Activated CD4-positive, CD25-positive, alpha-beta regulatory T cell treated with anti-CD3 and anti-CD28 coated beads, Interleukin-2, amount 50 U/mL, for 24 hours (primary cell): ENCODE measurements around the gene THY1.
"Not testable (repeated sequence)": the region's sequence is repeated elsewhere in the genome, so short reads cannot be mapped to it uniquely, and the experiment has no call there.

Experiments
- ATAC-seq, 2 donors: fragments of 150-1000 bp; cut with Tn5 transposase; one replicate each; pipeline ENCODE4 v1.10.0; 2021; ENCODE audit warnings: mild to moderate bottlenecking in 1 of 2, moderate library complexity in 1 of 2

The THY1 gene

GRCh38 chr11:119417726-119418540, 5.0 kb downstream of the THY1 start:
- no peak for ATAC-seq

- ATAC-seq: no peak
Measured at GRCh38 chr11:119416606-119417580, 6.1 kb downstream of the THY1 start.

- no peak for ATAC-seq
Measured at GRCh38 chr11:119415966-119416365, 7.0 kb downstream of the THY1 start.

GRCh38 chr11:119415517-119415916, 7.5 kb downstream of the THY1 start:
- no peak for ATAC-seq

- ATAC-seq: no peak
Measured at GRCh38 chr11:119414734-119415133, 8.2 kb downstream of the THY1 start.

- ATAC-seq: no peak
Measured at GRCh38 chr11:119414321-119414720, 8.7 kb downstream of the THY1 start.

GRCh38 chr11:119412072-119412471, 10.9 kb downstream of the THY1 start:
- no peak for ATAC-seq

- ATAC-seq: no peak
Measured at GRCh38 chr11:119410501-119410900, 12.5 kb downstream of the THY1 start.

GRCh38 chr11:119409731-119410130, 13.2 kb downstream of the THY1 start:
- no peak for ATAC-seq

GRCh38 chr11:119406005-119406404, 17.0 kb downstream of the THY1 start:
- no peak for ATAC-seq

- not testable (repeated sequence) for ATAC-seq
Measured at GRCh38 chr11:119405448-119405847, 17.5 kb downstream of the THY1 start.

- no peak for ATAC-seq
Measured at GRCh38 chr11:119404872-119405271, 18.1 kb downstream of the THY1 start.

- no peak for ATAC-seq
Measured at GRCh38 chr11:119403021-119403420, 20.0 kb downstream of the THY1 start.

GRCh38 chr11:119402470-119402869, 20.5 kb downstream of the THY1 start:
- ATAC-seq: no peak

- no peak for ATAC-seq
Measured at GRCh38 chr11:119400860-119401259, 22.1 kb downstream of the THY1 start.

GRCh38 chr11:119397740-119398139, 25.2 kb downstream of the THY1 start:
- ATAC-seq: no peak

GRCh38 chr11:119396835-119397234, 26.1 kb downstream of the THY1 start:
- no peak for ATAC-seq

GRCh38 chr11:119391275-119391674, 31.7 kb downstream of the THY1 start:
- no peak for ATAC-seq

GRCh38 chr11:119389611-119390254, 33.2 kb downstream of the THY1 start:
- no peak for ATAC-seq

GRCh38 chr11:119388103-119388502, 34.9 kb downstream of the THY1 start:
- no peak for ATAC-seq

- ATAC-seq: no peak
Measured at GRCh38 chr11:119384332-119384731, 38.6 kb downstream of the THY1 start.

- not testable (repeated sequence) for ATAC-seq
Measured at GRCh38 chr11:119382513-119382912, 40.5 kb downstream of the THY1 start.

- ATAC-seq: no peak
Measured at GRCh38 chr11:119382101-119382500, 40.9 kb downstream of the THY1 start.
